Measurements from ENCODE around the gene GID8. TPM values are rescaled to one million over a fixed set of nuclear protein-coding genes. Genes with fewer than 3 reads are reported as not detected.

GID8 gene
- total and polyA plus RNA-seq, 2 experiments from 2014 or later = 41.8 to 106 TPM

DNA sequence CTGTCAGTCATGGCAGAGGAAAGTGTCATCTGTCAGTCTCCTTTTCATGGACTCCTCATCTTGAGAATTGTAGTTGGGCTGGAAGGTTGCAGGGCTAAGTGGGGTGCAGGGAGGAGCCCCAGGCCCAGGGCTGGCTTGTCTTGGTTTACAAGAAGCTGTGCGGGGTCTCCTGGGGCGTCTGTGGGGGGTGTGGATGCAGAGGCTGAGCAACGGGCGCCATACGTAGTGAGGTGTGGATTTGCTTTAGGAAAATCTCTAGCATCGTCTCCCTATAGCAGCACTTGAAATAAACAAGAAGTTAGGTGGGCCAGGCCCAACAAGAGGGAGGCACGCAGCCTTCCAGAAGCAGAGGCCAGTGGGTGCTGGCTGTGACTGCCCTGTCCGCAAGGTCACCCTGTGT, 12.8 kb downstream of the GID8 start (continued):
- TF ChIP-seq, protein P1, sequence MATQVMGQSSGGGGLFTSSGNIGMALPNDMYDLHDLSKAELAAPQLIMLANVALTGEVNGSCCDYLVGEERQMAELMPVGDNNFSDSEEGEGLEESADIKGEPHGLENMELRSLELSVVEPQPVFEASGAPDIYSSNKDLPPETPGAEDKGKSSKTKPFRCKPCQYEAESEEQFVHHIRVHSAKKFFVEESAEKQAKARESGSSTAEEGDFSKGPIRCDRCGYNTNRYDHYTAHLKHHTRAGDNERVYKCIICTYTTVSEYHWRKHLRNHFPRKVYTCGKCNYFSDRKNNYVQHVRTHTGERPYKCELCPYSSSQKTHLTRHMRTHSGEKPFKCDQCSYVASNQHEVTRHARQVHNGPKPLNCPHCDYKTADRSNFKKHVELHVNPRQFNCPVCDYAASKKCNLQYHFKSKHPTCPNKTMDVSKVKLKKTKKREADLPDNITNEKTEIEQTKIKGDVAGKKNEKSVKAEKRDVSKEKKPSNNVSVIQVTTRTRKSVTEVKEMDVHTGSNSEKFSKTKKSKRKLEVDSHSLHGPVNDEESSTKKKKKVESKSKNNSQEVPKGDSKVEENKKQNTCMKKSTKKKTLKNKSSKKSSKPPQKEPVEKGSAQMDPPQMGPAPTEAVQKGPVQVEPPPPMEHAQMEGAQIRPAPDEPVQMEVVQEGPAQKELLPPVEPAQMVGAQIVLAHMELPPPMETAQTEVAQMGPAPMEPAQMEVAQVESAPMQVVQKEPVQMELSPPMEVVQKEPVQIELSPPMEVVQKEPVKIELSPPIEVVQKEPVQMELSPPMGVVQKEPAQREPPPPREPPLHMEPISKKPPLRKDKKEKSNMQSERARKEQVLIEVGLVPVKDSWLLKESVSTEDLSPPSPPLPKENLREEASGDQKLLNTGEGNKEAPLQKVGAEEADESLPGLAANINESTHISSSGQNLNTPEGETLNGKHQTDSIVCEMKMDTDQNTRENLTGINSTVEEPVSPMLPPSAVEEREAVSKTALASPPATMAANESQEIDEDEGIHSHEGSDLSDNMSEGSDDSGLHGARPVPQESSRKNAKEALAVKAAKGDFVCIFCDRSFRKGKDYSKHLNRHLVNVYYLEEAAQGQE (IDR thresholded peaks at IDR 0.05; ENCODE audit: unreplicated experiment) = no peak
- TF ChIP-seq, protein P2, sequence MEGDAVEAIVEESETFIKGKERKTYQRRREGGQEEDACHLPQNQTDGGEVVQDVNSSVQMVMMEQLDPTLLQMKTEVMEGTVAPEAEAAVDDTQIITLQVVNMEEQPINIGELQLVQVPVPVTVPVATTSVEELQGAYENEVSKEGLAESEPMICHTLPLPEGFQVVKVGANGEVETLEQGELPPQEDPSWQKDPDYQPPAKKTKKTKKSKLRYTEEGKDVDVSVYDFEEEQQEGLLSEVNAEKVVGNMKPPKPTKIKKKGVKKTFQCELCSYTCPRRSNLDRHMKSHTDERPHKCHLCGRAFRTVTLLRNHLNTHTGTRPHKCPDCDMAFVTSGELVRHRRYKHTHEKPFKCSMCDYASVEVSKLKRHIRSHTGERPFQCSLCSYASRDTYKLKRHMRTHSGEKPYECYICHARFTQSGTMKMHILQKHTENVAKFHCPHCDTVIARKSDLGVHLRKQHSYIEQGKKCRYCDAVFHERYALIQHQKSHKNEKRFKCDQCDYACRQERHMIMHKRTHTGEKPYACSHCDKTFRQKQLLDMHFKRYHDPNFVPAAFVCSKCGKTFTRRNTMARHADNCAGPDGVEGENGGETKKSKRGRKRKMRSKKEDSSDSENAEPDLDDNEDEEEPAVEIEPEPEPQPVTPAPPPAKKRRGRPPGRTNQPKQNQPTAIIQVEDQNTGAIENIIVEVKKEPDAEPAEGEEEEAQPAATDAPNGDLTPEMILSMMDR (conservative IDR thresholded peaks at IDR 0.05; ENCODE audit: low read depth in 2 of 2) = no peak

DNA sequence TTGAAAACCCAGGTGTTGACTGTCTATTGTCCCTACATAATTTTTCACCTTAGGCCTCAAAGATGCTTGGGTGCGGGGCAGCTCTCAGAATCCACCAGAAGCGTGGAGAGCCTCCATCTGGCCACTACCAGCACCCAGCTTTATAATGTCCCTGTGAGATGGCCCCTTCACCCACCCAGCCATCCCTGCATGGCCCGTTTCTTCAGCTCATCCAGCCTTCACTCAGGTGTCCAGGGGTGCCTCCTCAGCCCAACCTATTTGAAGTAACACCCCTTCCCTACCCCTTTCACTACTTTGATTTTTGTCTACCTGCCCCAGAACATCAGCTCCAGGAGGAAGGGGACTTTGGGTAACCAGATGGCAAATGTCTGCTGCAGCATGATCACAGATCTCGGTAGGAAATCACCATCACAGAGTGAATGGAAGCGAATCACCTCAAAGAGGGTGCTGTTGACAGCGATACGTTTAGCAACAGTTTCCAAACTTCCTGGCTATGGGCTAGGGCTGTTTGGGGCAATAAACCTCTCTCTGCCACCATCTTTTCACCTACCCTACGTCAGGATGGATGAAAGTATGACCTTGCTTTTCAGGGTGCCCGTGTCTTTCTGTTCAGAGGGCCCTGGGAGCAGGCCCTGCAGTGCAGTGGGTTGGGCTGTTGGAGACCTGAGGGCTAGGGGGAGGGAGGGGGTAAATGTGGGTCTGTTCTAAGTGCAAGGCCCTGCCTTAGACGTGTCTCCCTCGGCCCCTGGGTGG, 13.4 kb downstream of the GID8 start:
- peaks cover 24% of the 10 kb centered on the region for H3K36me3 ChIP-seq (ENCODE audit: insufficient read depth)
- ATAC-seq (no peak), DNase-seq (ENCODE audit: low spot score) (no peak)
- peaks cover 32% of the 10 kb centered on the region for H4K20me1 ChIP-seq (replicated peaks; ENCODE audit: insufficient read depth)
- peaks cover 24% of the 10 kb centered on the region; the same call in 1 of the 2 replicates for H3F3A ChIP-seq (replicated peaks; ENCODE audit: low read depth)
- no peak overlapping the region; the same call in 2 of the 3 replicates for H3K4me3 Mint-ChIP-seq
- H3K4me1 Mint-ChIP-seq = peaks cover 16% of the 10 kb centered on the region
- no peaks in the 10 kb centered on the region for H3K27me3 ChIP-seq (ENCODE audit: insufficient read depth)
- H3K9me2 ChIP-seq (ENCODE audit: insufficient read depth) = no peaks in the 10 kb centered on the region
- peaks cover 58% of the 10 kb centered on the region for H3K79me2 ChIP-seq (replicated peaks; ENCODE audit: insufficient read depth)
- H3K9me3 Mint-ChIP-seq = no peaks in the 10 kb centered on the region
- H2AFZ ChIP-seq = no peak overlapping the region
- peaks cover 19% of the 10 kb centered on the region for H3K4me1 ChIP-seq (ENCODE audit: insufficient read depth)
- H3K27ac Mint-ChIP-seq = no peak overlapping the region
- H3K4me3 ChIP-seq = no peak overlapping the region
- H3K27ac ChIP-seq (ENCODE audit: low read depth) = no peak overlapping the region
- H3K4me2 ChIP-seq = no peak overlapping the region
- H3K27me3 Mint-ChIP-seq (ENCODE audit: insufficient read depth, low read depth, poor library complexity) = peaks cover 14% of the 10 kb centered on the region
- H3K36me3 Mint-ChIP-seq (ENCODE audit: low read depth) = peaks cover 44% of the 10 kb centered on the region
- TF ChIP-seq JUNB (IDR thresholded peaks at IDR 0.05; ENCODE audit: unreplicated experiment) = no peak
- TF ChIP-seq, protein P1 (IDR thresholded peaks at IDR 0.05; ENCODE audit: unreplicated experiment) = no peak
- no peak for TF ChIP-seq NANOG (IDR thresholded peaks at IDR 0.05; ENCODE audit: borderline replicate concordance)
- TF ChIP-seq, protein P3, sequence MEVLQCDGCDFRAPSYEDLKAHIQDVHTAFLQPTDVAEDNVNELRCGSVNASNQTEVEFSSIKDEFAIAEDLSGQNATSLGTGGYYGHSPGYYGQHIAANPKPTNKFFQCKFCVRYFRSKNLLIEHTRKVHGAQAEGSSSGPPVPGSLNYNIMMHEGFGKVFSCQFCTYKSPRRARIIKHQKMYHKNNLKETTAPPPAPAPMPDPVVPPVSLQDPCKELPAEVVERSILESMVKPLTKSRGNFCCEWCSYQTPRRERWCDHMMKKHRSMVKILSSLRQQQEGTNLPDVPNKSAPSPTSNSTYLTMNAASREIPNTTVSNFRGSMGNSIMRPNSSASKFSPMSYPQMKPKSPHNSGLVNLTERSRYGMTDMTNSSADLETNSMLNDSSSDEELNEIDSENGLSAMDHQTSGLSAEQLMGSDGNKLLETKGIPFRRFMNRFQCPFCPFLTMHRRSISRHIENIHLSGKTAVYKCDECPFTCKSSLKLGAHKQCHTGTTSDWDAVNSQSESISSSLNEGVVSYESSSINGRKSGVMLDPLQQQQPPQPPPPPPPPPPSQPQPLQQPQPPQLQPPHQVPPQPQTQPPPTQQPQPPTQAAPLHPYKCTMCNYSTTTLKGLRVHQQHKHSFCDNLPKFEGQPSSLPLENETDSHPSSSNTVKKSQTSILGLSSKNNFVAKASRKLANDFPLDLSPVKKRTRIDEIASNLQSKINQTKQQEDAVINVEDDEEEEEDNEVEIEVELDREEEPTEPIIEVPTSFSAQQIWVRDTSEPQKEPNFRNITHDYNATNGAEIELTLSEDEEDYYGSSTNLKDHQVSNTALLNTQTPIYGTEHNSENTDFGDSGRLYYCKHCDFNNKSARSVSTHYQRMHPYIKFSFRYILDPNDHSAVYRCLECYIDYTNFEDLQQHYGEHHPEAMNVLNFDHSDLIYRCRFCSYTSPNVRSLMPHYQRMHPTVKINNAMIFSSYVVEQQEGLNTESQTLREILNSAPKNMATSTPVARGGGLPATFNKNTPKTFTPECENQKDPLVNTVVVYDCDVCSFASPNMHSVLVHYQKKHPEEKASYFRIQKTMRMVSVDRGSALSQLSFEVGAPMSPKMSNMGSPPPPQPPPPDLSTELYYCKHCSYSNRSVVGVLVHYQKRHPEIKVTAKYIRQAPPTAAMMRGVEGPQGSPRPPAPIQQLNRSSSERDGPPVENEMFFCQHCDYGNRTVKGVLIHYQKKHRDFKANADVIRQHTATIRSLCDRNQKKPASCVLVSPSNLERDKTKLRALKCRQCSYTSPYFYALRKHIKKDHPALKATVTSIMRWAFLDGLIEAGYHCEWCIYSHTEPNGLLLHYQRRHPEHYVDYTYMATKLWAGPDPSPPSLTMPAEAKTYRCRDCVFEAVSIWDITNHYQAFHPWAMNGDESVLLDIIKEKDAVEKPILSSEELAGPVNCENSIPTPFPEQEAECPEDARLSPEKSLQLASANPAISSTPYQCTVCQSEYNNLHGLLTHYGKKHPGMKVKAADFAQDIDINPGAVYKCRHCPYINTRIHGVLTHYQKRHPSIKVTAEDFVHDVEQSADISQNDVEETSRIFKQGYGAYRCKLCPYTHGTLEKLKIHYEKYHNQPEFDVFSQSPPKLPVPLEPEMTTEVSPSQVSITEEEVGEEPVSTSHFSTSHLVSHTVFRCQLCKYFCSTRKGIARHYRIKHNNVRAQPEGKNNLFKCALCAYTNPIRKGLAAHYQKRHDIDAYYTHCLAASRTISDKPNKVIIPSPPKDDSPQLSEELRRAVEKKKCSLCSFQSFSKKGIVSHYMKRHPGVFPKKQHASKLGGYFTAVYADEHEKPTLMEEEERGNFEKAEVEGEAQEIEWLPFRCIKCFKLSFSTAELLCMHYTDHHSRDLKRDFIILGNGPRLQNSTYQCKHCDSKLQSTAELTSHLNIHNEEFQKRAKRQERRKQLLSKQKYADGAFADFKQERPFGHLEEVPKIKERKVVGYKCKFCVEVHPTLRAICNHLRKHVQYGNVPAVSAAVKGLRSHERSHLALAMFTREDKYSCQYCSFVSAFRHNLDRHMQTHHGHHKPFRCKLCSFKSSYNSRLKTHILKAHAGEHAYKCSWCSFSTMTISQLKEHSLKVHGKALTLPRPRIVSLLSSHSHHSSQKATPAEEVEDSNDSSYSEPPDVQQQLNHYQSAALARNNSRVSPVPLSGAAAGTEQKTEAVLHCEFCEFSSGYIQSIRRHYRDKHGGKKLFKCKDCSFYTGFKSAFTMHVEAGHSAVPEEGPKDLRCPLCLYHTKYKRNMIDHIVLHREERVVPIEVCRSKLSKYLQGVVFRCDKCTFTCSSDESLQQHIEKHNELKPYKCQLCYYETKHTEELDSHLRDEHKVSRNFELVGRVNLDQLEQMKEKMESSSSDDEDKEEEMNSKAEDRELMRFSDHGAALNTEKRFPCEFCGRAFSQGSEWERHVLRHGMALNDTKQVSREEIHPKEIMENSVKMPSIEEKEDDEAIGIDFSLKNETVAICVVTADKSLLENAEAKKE (CRISPR knock-in tag; IDR thresholded peaks at IDR 0.05) = no peak

All from GM23338 (cell line).